T-helper 1 cell (primary cell): ENCODE data around the gene SKIC8.
"Not testable (repeated sequence)": the region's sequence is repeated elsewhere in the genome, so short reads cannot be mapped to it uniquely, and the experiment has no call there.

Source experiments
- DNase-seq, 5 donors: peaks; one replicate each; pipeline ENCODE4 v3.0.0-alpha.2; 2012 to 2020

Gene SKIC8

DNA sequence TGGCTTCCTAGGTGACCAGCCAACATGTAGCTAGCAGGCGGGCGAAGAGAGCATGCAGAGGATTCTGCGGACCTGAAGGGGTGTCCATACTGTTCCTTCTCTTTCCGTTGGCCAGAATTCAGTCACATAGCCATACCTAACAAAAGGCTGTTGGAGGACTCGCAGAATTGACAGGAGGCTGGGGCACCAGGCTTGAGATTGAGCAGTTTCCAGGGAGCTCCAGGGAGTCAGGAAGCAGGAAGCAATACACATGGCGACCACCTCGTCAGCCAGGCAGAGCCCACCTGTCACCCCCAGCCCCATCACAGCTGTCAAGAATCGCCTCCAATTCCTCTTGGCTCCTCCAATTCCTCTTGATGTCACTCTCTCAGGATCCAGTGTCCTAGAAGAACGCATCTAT is 48.3 kb downstream of the SKIC8 start:
- no peak for DNase-seq

DNA sequence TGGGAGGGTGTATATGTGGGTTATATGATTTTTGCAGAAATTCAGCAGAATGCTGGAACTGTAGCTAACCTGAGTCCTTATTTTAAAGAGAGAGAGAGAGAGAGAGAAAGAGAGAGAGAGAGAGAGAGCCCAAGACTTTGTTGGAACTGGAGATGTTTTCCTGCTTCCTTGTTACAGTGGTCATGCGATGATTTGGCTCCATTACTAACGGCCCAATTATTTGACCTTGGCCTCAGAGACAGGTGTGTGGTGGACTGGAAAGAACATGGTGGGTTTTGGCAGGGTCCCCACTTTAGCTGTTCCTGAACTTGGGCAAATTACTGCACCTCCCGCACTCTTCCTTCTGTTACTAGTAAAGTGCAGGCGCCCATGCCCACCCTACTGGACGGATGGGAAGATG is 50.3 kb downstream of the SKIC8 start:
- no peak for DNase-seq

DNA sequence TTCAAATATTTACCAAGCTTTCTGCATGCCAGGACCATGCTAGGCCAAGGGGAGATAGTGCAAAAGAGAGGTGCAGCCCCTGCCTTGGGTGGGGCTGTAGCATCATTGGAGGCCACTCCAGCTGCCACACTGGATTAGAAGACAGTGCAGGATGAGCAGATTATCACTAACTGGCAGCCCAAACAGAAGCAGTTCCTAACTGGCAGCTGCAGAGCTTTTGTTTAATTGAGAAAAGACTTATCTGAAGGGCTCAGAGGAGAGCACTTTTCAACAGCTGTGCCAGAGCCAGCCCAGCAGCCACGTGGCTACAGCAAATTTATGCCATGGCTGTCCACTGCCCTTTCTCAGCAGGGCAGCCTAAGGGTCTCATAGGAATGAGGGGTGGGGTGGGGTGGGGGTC is 51.5 kb downstream of the SKIC8 start:
- DNase-seq = no peak

DNA sequence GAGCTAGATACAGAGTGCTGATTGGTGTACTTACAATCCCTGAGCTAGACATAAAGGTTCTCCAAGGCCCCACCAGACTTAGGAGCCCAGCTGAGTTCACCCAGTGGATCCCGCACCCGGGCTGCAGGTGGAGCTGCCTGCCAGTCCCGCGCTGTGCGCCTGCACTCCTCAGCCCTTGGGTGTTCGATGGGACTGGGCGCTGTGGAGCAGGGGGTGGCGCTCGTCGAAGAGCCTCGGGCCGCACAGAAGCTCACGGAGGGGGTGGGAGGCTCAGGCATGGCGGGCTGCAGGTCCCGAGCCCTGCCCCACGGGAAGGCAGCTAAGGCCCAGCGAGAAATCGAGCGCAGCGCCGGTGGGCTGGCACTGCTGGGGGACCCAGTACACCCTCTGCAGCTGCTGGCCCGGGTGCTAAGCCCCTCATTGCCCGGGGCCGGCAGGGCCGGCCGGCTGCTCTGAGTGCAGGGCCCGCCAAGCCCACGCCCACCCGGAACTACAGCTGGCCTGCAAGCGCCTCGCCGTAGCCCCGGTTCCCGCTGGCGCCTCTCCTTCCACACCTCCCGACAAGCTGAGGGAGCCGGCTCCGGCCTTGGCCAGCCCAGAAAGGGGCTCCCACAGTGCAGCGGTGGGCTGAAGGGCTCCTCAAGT is 53.3 kb downstream of the SKIC8 start:
- DNase-seq = not testable (repeated sequence)

DNA sequence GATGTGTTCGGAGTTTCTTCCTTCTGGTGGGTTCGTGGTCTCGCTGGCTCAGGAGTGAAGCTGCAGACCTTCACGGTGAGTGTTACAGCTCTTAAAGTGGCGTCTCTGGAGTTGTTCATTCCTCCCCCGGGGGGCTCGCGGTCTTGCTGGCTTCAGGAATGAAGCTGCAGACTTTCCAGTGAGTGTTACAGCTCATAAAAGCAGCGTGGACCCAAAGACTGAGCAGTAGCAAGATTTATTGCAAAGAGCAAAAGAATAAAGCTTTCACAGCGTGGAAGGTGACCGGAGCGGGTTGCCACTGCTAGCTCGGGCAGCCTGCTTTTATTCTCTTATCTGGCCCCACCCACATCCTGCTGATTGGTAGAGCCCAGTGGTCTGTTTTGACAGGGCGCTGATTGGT is 54.0 kb downstream of the SKIC8 start:
- not testable (repeated sequence) for DNase-seq

DNA sequence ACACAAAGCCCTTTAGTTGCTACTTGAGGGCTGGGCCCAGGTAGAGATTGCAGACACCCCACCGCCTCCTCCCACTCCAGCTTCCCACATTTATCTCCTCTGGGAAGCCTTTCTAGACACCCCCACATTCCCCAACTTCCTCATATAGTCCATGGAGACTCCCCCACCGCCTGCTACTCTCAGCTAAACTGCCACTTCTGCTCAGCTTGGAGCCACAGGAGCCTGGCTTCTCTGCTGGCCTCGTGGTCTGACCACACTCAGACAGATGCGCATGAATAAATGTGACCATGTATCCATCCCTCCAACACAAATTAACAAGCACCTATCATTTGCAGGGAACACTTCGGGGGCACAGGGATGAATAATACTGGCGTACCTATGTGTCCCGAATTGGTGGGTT is 54.5 kb downstream of the SKIC8 start:
- DNase-seq = no peak

DNA sequence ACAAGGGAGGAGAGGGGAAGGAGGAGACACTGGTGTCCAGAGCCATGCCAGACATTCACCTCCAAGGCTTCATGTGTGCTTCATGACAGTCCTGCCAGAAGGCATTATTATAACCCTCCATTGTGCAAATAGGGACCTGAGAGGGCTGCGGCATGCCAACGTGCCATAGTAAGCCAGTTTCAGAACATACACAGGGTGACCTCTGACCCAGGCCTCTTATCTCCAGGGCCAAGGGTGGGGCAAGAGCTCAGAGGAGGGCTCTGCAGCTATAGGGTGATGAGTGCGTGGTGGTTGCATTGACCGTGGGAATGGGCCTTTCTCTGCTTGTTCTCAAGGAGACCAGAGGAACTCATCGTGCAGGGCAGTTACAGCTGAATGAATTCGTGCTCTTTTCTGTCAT is 55.3 kb downstream of the SKIC8 start:
- DNase-seq = no peak

DNA sequence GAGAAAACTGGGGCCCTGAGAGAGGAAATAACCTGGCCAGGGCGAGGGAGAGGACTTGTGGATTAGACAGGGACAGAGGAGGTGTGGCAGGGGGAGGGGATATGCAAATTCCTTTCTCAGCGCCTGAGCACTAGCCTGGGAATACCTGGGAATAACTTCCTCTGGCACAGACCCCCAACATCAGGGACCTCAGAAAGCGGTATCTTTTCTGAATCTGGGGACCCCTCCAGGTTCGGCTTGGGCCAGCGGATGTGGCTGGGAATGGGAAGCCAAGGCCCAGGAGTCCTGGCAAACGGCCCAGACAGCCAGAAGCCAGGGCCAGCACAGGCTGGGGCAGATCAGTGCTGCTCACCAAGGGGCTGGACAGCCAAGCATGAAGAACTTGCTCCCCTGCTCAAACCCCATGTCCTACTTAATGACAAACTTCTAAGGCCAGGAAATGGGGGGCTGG is 55.9 kb downstream of the SKIC8 start:
- DNase-seq = no peak

DNA sequence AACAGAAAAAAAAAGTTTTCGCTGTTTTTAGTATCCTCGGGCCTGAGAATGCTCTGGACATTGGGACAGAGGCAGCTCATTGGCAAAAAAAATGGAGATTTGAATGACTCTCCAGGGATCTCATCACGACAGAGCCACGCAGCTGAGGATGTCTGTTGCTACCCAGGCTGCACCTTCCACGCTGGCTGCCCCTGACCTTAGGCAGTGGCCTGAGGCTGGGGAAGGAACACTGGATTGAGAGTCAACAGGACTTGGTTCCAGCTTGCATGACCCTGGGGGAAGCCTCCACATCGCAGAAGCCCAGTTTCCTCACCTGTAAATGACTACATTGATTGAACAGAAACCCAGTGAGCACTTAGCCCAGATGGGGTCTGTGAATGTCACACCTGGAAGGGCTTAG is 56.4 kb downstream of the SKIC8 start:
- no peak for DNase-seq

DNA sequence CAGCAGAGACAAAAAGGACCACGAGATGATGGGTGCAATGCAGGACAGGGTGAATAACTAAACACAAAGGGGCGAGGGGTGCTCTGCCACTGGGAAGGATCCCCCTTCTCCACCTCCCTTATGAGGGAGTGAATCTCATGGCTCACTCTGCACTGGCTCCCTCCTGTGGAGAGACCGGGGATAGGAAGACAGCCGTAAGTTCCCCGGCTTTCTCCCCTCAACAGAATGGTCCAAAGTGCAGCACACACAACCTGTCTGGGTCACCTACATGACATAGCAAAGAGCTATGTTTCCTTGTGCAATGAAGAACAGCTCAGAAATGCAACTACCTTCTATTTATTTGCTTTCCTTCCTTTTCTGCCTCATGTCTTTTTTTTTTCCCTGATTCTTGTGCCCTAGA is 57.3 kb downstream of the SKIC8 start:
- DNase-seq = peak in 1 of 5 donors; percentile 16

DNA sequence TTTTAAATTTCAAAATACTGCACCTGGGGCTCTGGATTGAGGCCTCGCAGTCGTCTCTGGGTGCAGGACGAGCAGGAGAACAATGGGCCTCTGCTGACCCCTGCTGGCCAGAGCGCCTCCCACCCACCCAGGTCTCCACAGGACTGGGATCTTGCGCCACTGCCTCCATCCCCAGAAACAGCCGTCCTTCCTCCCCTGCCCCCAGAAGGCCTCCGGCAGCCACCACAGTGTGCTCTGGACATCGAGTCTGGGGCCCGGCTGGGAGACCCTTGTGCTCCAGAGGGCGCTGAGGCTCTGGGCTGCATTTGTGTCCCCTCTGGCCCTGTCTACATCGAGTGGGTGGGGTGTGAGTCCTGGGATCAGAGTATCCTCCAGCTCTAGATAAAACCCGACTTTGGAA is 58.4 kb downstream of the SKIC8 start:
- peak; percentile 55 to 78 (median 67) for DNase-seq

DNA sequence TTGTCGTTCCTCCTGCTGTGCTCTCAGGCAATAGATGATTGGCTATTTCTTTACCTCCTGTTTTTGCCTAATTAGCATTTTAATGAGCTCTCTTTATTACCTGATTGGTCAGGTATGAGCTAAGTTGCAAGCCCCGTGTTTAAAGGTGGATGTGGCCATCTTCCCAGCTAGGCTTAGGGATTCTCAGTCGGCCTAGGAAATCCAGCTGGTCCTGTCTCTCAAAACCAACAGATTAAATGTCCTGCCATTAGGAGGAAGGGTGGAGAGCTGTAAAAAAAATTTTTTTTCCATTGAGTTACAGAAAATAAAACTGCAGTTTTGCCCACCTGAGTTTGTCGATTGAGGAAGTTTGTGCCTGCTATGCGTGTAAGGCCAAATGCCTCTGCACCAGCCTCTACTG is 59.6 kb downstream of the SKIC8 start:
- DNase-seq = no peak

DNA sequence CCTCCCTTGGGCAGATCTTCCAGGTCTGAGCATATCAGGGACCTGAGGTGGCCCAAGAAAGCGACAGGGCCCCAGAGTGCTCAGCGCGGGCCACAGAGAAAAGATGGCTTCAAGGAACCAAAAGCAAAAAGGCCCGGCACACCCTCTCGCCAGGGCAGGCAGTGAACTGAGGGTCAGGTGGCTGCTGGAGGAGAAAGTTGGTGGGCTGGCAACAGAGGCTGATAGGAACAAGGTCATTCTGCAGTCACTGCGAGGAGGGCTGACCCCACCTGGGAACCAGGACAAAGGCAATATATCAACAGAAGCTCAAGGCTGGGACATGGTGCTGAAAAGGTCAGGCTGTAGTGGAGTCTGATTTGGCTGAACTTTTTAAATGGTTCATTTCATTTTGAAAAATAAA is 62.3 kb downstream of the SKIC8 start:
- DNase-seq = no peak

DNA sequence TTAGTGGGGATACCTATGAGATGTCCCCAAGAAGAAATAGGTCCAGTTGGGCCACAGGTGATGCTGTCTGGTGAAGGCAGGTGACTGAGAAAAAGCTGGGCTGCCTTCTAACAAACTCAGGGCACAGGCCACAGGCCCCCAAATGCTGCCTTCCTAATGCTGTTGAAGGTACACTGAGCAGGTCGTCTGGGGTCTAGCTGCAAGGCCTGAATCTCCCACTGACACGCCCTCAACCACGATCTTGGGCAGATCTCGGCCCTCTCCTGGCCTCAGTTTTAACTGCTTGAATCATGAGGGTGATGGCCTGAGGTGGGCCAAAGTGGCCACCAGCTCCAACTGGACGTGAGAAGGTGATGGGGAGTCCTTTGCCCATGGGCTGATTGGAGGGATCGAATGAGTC is 62.9 kb downstream of the SKIC8 start:
- no peak for DNase-seq

DNA sequence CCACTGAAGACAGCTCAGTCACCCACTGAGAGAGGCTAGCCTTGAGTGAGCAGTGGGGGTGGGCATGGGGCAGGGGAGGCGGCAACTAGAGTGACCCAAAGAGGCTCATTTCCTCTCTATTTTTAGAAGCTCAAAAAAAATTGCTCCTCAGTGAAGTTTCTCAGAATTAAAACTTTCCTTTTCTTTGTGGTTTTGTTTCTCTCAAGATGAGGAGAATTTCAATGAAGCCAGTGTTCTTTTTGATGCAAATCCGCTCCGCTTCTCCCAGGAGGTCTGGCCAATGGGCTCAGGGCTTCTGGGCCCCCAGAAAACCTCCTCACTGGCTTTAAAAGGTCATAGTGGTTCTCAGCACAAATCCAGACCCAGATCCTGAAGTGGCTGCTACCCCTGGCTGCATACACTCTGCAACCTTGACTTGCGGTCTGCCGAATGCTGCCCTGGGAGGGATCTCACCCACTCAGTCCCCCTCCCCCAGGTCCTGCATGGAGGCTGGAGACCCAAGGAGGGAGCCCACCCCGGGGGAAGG is 64.8 kb downstream of the SKIC8 start, which contains the start of gene ACSBG1:
Gene ACSBG1 (minus strand): TSS at position 51 of the 526 bp plus-strand sequence. CDS start 64 bp downstream, outside the sequence.
- no peak for DNase-seq

DNA sequence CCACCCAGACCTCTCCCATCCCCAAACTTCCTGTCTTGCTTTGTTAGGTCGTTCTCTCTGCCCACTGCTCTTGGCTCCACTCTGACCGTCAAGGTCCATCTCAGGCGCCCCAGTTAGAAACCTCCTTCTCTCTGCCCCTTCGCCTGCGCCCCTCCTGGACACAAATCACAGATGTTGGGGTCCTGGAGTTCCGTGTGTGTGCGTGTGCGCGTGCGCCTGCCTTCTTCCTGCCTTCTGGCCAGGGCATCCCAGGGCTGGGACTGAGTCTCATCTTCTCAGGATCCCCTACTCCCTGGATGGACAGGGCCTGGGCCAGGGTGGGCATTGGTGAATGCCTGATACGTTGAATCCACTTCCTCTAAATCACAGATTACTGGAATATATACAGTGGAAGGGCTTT is 65.9 kb downstream of the SKIC8 start:
- no peak for DNase-seq
